WI38 (cell line): Measurements from ENCODE around the gene DYRK1A.

Source experiments
- H3K4me3 ChIP-seq: 2 replicates; pipeline ENCODE4 v1.5.1; 2011; ENCODE audit warnings: low read depth, mild to moderate bottlenecking, control low read depth, low read length
- CTCF ChIP-seq: IDR thresholded peaks from 2 replicates; pipeline ENCODE4 v1.5.1; 2012; ENCODE audit warnings: low read depth, mild to moderate bottlenecking, control low read depth, low read length

DYRK1A gene

GRCh38 chr21:37419228-37419906 lies 52.8 kb downstream of the DYRK1A start:
- no peak overlapping the region for H3K4me3 ChIP-seq
- no peak for TF ChIP-seq CTCF

DNA sequence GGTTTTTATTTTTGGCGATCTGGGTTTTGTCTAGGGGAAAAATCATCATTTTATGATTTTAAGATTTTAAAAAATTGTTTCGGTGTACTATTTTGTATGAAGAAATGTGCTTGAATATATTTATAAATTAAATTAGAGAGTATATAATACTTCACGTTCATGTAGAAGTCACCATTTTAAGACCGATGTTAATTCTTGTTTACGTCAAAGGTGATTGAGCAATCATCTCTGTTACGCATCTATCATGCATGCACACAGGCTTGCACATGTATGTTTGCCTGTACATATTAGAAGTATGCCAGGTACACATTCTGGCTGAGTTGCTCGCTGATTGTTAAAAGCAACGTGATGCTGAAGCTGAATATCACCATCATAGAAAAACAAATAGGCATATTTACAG lies 54.7 kb downstream of the DYRK1A start:
- H3K4me3 ChIP-seq, result no peak overlapping the region
- TF ChIP-seq CTCF, result no peak

DNA sequence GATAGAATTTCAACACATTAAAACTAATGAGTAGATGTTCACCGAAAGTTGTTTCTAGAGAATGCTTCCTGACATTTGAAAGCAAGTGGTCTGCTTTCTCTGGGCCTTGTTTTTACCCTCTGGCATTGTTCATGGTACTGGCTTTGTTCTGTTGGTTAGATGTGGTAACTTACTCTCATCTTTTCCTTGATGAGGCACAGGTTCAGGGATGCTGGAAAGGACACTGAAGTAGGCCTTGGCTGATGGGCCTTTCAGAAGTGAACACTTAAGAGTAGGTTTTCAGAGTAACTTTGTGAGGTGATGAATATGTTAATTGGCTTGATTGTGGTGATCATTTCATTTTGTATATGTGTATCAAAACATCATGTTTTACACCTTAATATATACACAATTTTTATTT lies 55.8 kb downstream of the DYRK1A start:
- TF ChIP-seq CTCF, result no peak
- H3K4me3 ChIP-seq, result no peak overlapping the region

GRCh38 chr21:37423103-37423502 lies 56.5 kb downstream of the DYRK1A start:
- no peak overlapping the region for H3K4me3 ChIP-seq
- no peak for TF ChIP-seq CTCF

- no peak for TF ChIP-seq CTCF
- H3K4me3 ChIP-seq, result no peak overlapping the region
Observed at GRCh38 chr21:37424396-37424795, 57.8 kb downstream of the DYRK1A start.

- no peak overlapping the region for H3K4me3 ChIP-seq
- no peak for TF ChIP-seq CTCF
Observed at GRCh38 chr21:37425001-37425400, 58.4 kb downstream of the DYRK1A start.

GRCh38 chr21:37425684-37426083 lies 59.1 kb downstream of the DYRK1A start:
- H3K4me3 ChIP-seq, result no peak overlapping the region

More at GRCh38 chr21:37425684-37426083, 59.1 kb downstream of the DYRK1A start:
- no peak for TF ChIP-seq CTCF
